Keratinocyte (primary cell): ENCODE measurements around the gene SFT2D3. TPM values are rescaled to one million over a fixed set of nuclear protein-coding genes. Genes with fewer than 3 reads are reported as not detected.
A peak's percentile ranks its signal among the peaks of the same experiment; 100 is the strongest.

Experiments
- DNase-seq: peaks from one replicate; pipeline ENCODE4 v3.0.0-alpha.2; 2011; ENCODE audit warnings: low read depth, missing footprints, low spot score
- FAIRE-seq: peaks from 2 replicates; lab custom pipeline; 2011; peaks lifted over from hg19 to GRCh38; lab: Jason Lieb, UNC
- H2AFZ ChIP-seq: 2 replicates; pipeline ENCODE4 v1.6.0; 2012; ENCODE audit warnings: low read length, control low read depth, inconsistent platforms; ENCODE audit not compliant: control insufficient read depth
- H3K27ac ChIP-seq: 2 replicates; pipeline ENCODE4 v1.5.1; 2011; ENCODE audit warnings: low read length; ENCODE audit not compliant: control insufficient read depth, insufficient read depth
- H3K27me3 ChIP-seq: 3 replicates; pipeline ENCODE4 v1.6.0; 2011; ENCODE audit warnings: low read length; ENCODE audit not compliant: control insufficient read depth, insufficient read depth; ENCODE audit errors: extremely low read depth
- H3K36me3 ChIP-seq, 2 experiments: 2 replicates in 1 of 2; 3 replicates in 1 of 2; pipeline ENCODE4 v1.5.1; 2011; ENCODE audit warnings: low read length in 2 of 2, mild to moderate bottlenecking in 1 of 2; ENCODE audit not compliant: control insufficient read depth in 2 of 2, insufficient read depth in 2 of 2; ENCODE audit errors: extremely low read depth in 1 of 2
- H3K4me1 ChIP-seq: 3 replicates; pipeline ENCODE4 v1.5.1; 2011; ENCODE audit warnings: low read length; ENCODE audit not compliant: control insufficient read depth, insufficient read depth; ENCODE audit errors: extremely low read depth
- H3K4me2 ChIP-seq: 3 replicates; pipeline ENCODE4 v1.6.0; 2011; ENCODE audit warnings: low read depth, low read length; ENCODE audit not compliant: control insufficient read depth, insufficient read depth; ENCODE audit errors: extremely low read depth
- H3K4me3 ChIP-seq, 3 experiments: fragments of 200-600 bp in 1 of 3; sonication (generic) in 1 of 3; 2 replicates in 2 of 3; 3 replicates in 1 of 3; pipeline ENCODE4 v1.5.1; 2011 to 2016; ENCODE audit warnings: low read length in 3 of 3, mild to moderate bottlenecking in 3 of 3, control low read depth in 2 of 3, inconsistent platforms in 1 of 3, low read depth in 1 of 3, mixed read lengths in 1 of 3, mixed run types in 1 of 3, moderate library complexity in 1 of 3; ENCODE audit not compliant: control insufficient read depth in 2 of 3, insufficient read depth in 2 of 3; ENCODE audit errors: extremely low read depth in 1 of 3
- H3K79me2 ChIP-seq: 2 replicates; pipeline ENCODE4 v1.6.0; 2012; ENCODE audit warnings: low read length; ENCODE audit not compliant: control insufficient read depth, insufficient read depth
- H3K9ac ChIP-seq: 3 replicates; pipeline ENCODE4 v1.6.0; 2011; ENCODE audit warnings: low read length; ENCODE audit not compliant: control insufficient read depth, insufficient read depth; ENCODE audit errors: extremely low read depth
- H3K9me1 ChIP-seq: 3 replicates; pipeline ENCODE4 v1.6.0; 2011; ENCODE audit warnings: low read length; ENCODE audit not compliant: control insufficient read depth, insufficient read depth; ENCODE audit errors: extremely low read depth
- H3K9me3 ChIP-seq: 2 replicates; pipeline ENCODE4 v1.5.1; 2012; ENCODE audit warnings: low read depth, low read length; ENCODE audit not compliant: control insufficient read depth
- H4K20me1 ChIP-seq: 3 replicates; pipeline ENCODE4 v1.6.0; 2011; ENCODE audit warnings: low read length; ENCODE audit not compliant: control insufficient read depth, insufficient read depth; ENCODE audit errors: extremely low read depth
- EZH2 ChIP-seq: IDR thresholded peaks from one replicate; pipeline ENCODE4 v1.6.1; 2012; ENCODE audit warnings: inconsistent platforms, mild to moderate bottlenecking, low read length, moderate library complexity
- dilution Hi-C: fragments of 300-500 bp; cut with MboI; formaldehyde crosslinking; loops from one replicate; pipeline ENCODE4 v1.7.0; 2020; ENCODE audit warnings: low sequenced_read_pairs; ENCODE audit not compliant: extremely low pct_ligation_motif_present
- polyA plus RNA-seq, 5 experiments: library from polyadenylated mRNA; depleted of rRNA in 3 of 5; stranded (reverse) in 3 of 5; stranded (forward) in 1 of 5; unstranded in 1 of 5; fragments of >200 nt; gene quantifications; 1 replicate in 1 of 5; 2 replicates in 3 of 5; 3 replicates in 1 of 5; pipeline versions ENCODE4 v1.2.1 to v1.2.3, GENCODE V29; 2011 to 2012; ENCODE audit warnings: missing spikeins in 2 of 5, low read depth in 1 of 5, low replicate concordance in 1 of 5
- TF ChIP-seq, protein P1 (sequence below), 3 experiments: IDR thresholded peaks in 1 of 3; conservative IDR thresholded peaks in 1 of 3; optimal IDR thresholded peaks in 1 of 3; 2 replicates in 2 of 3; 3 replicates in 1 of 3; pipeline versions ENCODE3 to v1.5.1; 2011; ENCODE audit warnings: low read length in 3 of 3, mild to moderate bottlenecking in 3 of 3, moderate library complexity in 2 of 3, control low read depth in 1 of 3, inconsistent platforms in 1 of 3; ENCODE audit not compliant: insufficient read depth in 2 of 3; ENCODE audit errors: extremely low read depth in 1 of 3

The SFT2D3 gene
- polyA plus RNA-seq, 1 donor (not counting 4 experiments of a cell fraction or from before 2014, with no cell fraction given) = 2.4 TPM

GRCh38 chr2:127700527-127701192 is 637 bp upstream of the SFT2D3 start:
- no peak for DNase-seq
- peak overlapping the region; percentile 98 for H2AFZ ChIP-seq
- FAIRE-seq = no peak
- peak overlapping the region; percentile 97 for H3K4me2 ChIP-seq
- no peaks in the 10 kb centered on the region for H3K27me3 ChIP-seq
- no peaks in the 10 kb centered on the region for H3K9me1 ChIP-seq
- dilution Hi-C loops = no loop called here
- H4K20me1 ChIP-seq = no peaks in the 10 kb centered on the region
- peaks cover 0 to 3% of the 10 kb centered on the region in 2 experiments for H3K36me3 ChIP-seq
- no peak for TF ChIP-seq EZH2
- TF ChIP-seq, protein P1, sequence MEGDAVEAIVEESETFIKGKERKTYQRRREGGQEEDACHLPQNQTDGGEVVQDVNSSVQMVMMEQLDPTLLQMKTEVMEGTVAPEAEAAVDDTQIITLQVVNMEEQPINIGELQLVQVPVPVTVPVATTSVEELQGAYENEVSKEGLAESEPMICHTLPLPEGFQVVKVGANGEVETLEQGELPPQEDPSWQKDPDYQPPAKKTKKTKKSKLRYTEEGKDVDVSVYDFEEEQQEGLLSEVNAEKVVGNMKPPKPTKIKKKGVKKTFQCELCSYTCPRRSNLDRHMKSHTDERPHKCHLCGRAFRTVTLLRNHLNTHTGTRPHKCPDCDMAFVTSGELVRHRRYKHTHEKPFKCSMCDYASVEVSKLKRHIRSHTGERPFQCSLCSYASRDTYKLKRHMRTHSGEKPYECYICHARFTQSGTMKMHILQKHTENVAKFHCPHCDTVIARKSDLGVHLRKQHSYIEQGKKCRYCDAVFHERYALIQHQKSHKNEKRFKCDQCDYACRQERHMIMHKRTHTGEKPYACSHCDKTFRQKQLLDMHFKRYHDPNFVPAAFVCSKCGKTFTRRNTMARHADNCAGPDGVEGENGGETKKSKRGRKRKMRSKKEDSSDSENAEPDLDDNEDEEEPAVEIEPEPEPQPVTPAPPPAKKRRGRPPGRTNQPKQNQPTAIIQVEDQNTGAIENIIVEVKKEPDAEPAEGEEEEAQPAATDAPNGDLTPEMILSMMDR (optimal IDR thresholded peaks at IDR 0.05 in 1 of 3, IDR thresholded peaks at IDR 0.05 in 1 of 3, conservative IDR thresholded peaks at IDR 0.05 in 1 of 3; ENCODE audit: extremely low read depth in 1 of 3, insufficient read depth in 2 of 3, low read length in 3 of 3) = no peak
- H3K4me1 ChIP-seq = peaks cover 20% of the 10 kb centered on the region
- H3K27ac ChIP-seq = peak overlapping the region; percentile 85
- H3K4me3 ChIP-seq = peak overlapping the region; percentile 56 to 91 (median 75)
- H3K9ac ChIP-seq = peak overlapping the region; percentile 80
- no peaks in the 10 kb centered on the region for H3K9me3 ChIP-seq
- peaks cover 12% of the 10 kb centered on the region for H3K79me2 ChIP-seq

DNA sequence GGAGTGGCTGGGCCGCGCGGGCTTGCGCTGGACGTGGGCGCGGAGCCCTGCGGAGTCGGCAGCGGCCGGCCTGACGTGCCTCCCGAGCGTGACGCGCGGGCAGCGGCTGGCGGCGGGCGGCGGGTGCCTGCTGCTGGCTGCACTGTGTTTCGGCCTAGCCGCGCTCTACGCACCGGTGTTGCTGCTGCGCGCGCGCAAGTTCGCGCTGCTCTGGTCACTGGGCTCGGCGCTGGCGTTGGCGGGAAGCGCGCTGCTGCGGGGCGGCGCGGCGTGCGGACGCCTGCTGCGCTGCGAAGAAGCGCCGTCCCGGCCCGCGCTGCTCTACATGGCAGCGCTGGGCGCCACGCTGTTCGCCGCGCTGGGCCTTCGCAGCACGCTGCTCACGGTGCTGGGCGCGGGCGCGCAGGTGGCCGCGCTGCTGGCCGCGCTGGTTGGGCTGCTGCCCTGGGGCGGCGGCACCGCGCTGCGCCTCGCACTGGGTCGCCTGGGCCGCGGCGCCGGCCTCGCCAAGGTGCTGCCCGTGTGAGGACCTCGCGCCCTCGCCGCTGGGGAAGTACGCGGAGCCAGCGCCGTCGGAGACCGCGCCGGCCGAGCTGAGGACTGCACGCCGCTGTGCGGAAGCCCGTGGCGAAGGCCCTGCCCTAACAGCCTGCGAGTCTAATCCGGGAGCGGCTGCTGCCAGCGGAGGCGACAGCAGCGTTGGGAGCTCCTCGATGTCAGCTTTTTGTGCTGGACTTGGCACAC is 526 bp downstream of the SFT2D3 start:
- Histone ChIP-seq H3K4me3 (peak overlapping the region; percentile 56 to 91 (median 75)), H4K20me1 (no peaks in the 10 kb centered on the region), H3K27me3 (no peaks in the 10 kb centered on the region), H2AFZ (peak overlapping the region; percentile 46), H3K36me3 (peaks cover 3 to 6% of the 10 kb centered on the region in 2 experiments), H3K9ac (peak overlapping the region; percentile 80), H3K4me2 (peak overlapping the region; percentile 97), H3K79me2 (peaks cover 12% of the 10 kb centered on the region), H3K9me3 (no peaks in the 10 kb centered on the region), H3K4me1 (peaks cover 20% of the 10 kb centered on the region), H3K9me1 (no peaks in the 10 kb centered on the region), H3K27ac (peak overlapping the region; percentile 85)
- DNase-seq (no peak), FAIRE-seq (no peak)
- dilution Hi-C loops = no loop called here
- TF ChIP-seq, protein P1 (optimal IDR thresholded peaks at IDR 0.05 in 1 of 3, IDR thresholded peaks at IDR 0.05 in 1 of 3, conservative IDR thresholded peaks at IDR 0.05 in 1 of 3; ENCODE audit: extremely low read depth in 1 of 3, insufficient read depth in 2 of 3, low read length in 3 of 3) = peak in 2 of 3 experiments; percentile 19 to 40
- TF ChIP-seq EZH2 = no peak
